B cell (primary cell): ENCODE measurements around the gene CCDC192. TPM values are rescaled to one million over a fixed set of nuclear protein-coding genes. Genes with fewer than 3 reads are reported as not detected.

Experiments used
- ATAC-seq: fragments of 200-7000 bp; cut with Tn5 transposase; one replicate; pipeline ENCODE4 v1.10.0; 2021; ENCODE audit warnings: low read depth, mild to moderate bottlenecking, moderate number of reproducible peaks, moderate library complexity
- CTCF ChIA-PET: fragments of 350-600 bp; sonication (Branson Sonifier 250); formaldehyde crosslinking; loops from one replicate; lab custom pipeline; 2021; ENCODE audit warnings: antibody characterized with exemption, inconsistent platforms; lab: Charles Lee
- POLR2A ChIA-PET: fragments of 350-600 bp; sonication (Branson Sonifier 250); formaldehyde crosslinking; loops from one replicate; lab custom pipeline; 2021; ENCODE audit warnings: antibody characterized with exemption; lab: Charles Lee
- DNase-seq: peaks from one replicate; pipeline ENCODE4 v3.0.0; 2013
- H2AFZ ChIP-seq: 2 replicates; pipeline ENCODE4 v1.6.1; 2012; ENCODE audit warnings: mild to moderate bottlenecking, low read depth, low read length; ENCODE audit not compliant: insufficient read depth, poor library complexity, severe bottlenecking
- H3K27ac ChIP-seq, 2 donors: 1 replicate in 1 of 2; 2 replicates in 1 of 2; pipeline ENCODE4 v1.5.1; 2012 to 2013; ENCODE audit warnings: low read length in 2 of 2, mild to moderate bottlenecking in 2 of 2, moderate library complexity in 1 of 2
- H3K27me3 ChIP-seq, 4 experiments: fragments of 200-600 bp in 1 of 4; sonication (generic) in 1 of 4; replicated peaks in 1 of 4; 1 replicate in 2 of 4; 2 replicates in 2 of 4; pipeline versions ENCODE4 v1.6.1 to v1.7.0; 2013 to 2016; ENCODE audit warnings: low read length in 3 of 4, mild to moderate bottlenecking in 2 of 4, mixed read lengths in 1 of 4, moderate library complexity in 1 of 4; ENCODE audit not compliant: insufficient read depth in 4 of 4, control insufficient read depth in 3 of 4; ENCODE audit errors: control extremely low read depth in 1 of 4
- H3K36me3 ChIP-seq, 2 experiments: replicated peaks in 1 of 2; 1 replicate in 1 of 2; 2 replicates in 1 of 2; pipeline versions ENCODE4 v1.6.1 to v1.7.1; 2013; ENCODE audit warnings: low read length in 1 of 2; ENCODE audit not compliant: insufficient read depth in 2 of 2, control insufficient read depth in 1 of 2; ENCODE audit errors: control extremely low read depth in 1 of 2, extremely low read depth in 1 of 2
- H3K4me1 ChIP-seq, 2 donors: fragments of 200-600 bp in 1 of 2; sonication (generic) in 1 of 2; 1 replicate in 1 of 2; 2 replicates in 1 of 2; pipeline versions ENCODE4 v1.5.1 to v1.6.1; 2013 to 2017; ENCODE audit warnings: low read length in 2 of 2; ENCODE audit not compliant: control insufficient read depth in 2 of 2, insufficient read depth in 2 of 2
- H3K4me2 ChIP-seq: replicated peaks from 2 replicates; pipeline ENCODE3; 2012; ENCODE audit warnings: mild to moderate bottlenecking, low read depth, low read length; ENCODE audit not compliant: poor library complexity, severe bottlenecking
- H3K4me3 ChIP-seq, 5 experiments: fragments of 200-600 bp in 1 of 5; sonication (generic) in 1 of 5; 1 replicate in 3 of 5; 2 replicates in 2 of 5; pipeline versions ENCODE4 v1.5.1 to v1.7.0; 2011 to 2016; ENCODE audit warnings: low read length in 4 of 5, mild to moderate bottlenecking in 4 of 5, low read depth in 2 of 5, control low read depth in 1 of 5, moderate library complexity in 1 of 5; ENCODE audit not compliant: insufficient read depth in 1 of 5; ENCODE audit errors: control extremely low read depth in 1 of 5, extremely low read depth in 1 of 5
- H3K79me2 ChIP-seq: fragments of 200-600 bp; sonication (generic); one replicate; pipeline ENCODE4 v1.6.0; 2016; ENCODE audit warnings: low read length; ENCODE audit not compliant: control insufficient read depth, insufficient read depth
- H3K9ac ChIP-seq: fragments of 200-600 bp; sonication (generic); 2 replicates; pipeline ENCODE4 v1.6.1; 2017; ENCODE audit warnings: mild to moderate bottlenecking, low read length, moderate library complexity
- H3K9me3 ChIP-seq, 3 donors: one replicate each; pipeline versions ENCODE4 v1.6.1 to v1.7.1; 2013; ENCODE audit warnings: low read length in 2 of 3; ENCODE audit not compliant: control insufficient read depth in 2 of 3, insufficient read depth in 1 of 3; ENCODE audit errors: control extremely low read depth in 1 of 3
- H4K20me1 ChIP-seq: 2 replicates; pipeline ENCODE4 v1.6.0; 2012; ENCODE audit warnings: mild to moderate bottlenecking, low read length; ENCODE audit not compliant: insufficient read depth, control insufficient read depth, poor library complexity, severe bottlenecking
- H3K27ac Mint-ChIP-seq: one replicate; pipeline ENCODE4 v1.8.0; 2021; ENCODE audit warnings: mixed read lengths
- H3K27me3 Mint-ChIP-seq: one replicate; pipeline ENCODE4 v1.8.0; 2021; ENCODE audit warnings: mixed read lengths
- H3K4me1 Mint-ChIP-seq: one replicate; pipeline ENCODE4 v1.8.0; 2021; ENCODE audit warnings: mixed read lengths
- H3K4me3 Mint-ChIP-seq: one replicate; pipeline ENCODE4 v1.8.0; 2021; ENCODE audit warnings: mixed read lengths
- H3K9me3 Mint-ChIP-seq: one replicate; pipeline ENCODE4 v1.8.0; 2022; ENCODE audit warnings: mixed read lengths; ENCODE audit not compliant: insufficient read depth
- EZH2 ChIP-seq: IDR thresholded peaks from 2 replicates; pipeline ENCODE4 v1.6.1; 2012; ENCODE audit warnings: borderline replicate concordance, low read depth, mild to moderate bottlenecking, moderate library complexity, low read length; ENCODE audit not compliant: insufficient read depth, poor library complexity, severe bottlenecking
- WGBS: methylation state at CpG from one replicate; pipeline ENCODE4 v1.1.5; 2013; ENCODE audit warnings: missing lambda C conversion rate; ENCODE audit not compliant: insufficient coverage; 5-methylcytosine and 5-hydroxymethylcytosine counted together
- intact Hi-C: fragments of 100-400 bp; cut with micrococcal nuclease; formaldehyde crosslinking; loops from one replicate; pipeline ENCODE4 v1.10.0; 2022
- polyA plus RNA-seq: library from polyadenylated mRNA; depleted of rRNA; stranded (reverse); fragments of >200 nt; gene quantifications from 2 replicates; pipeline ENCODE4 v1.2.3, GENCODE V29; 2012
- total RNA-seq, 2 donors: library from RNA; stranded (reverse); fragments of 120-200 nt in 1 of 2; gene quantifications; 1 replicate in 1 of 2; 2 replicates in 1 of 2; pipeline versions ENCODE4 v1.2.3 to v1.2.4, GENCODE V29; 2013 to 2022
- TF ChIP-seq, protein P1 (sequence below): fragments of 200-600 bp; IDR thresholded peaks from one replicate; pipeline ENCODE4 v1.8.0; 2022; ENCODE audit warnings: antibody characterized with exemption, mild to moderate bottlenecking

CCDC192 gene
- total and polyA plus RNA-seq, 2 donors (not counting 1 experiment from before 2014, with no cell fraction given): not detected

DNA sequence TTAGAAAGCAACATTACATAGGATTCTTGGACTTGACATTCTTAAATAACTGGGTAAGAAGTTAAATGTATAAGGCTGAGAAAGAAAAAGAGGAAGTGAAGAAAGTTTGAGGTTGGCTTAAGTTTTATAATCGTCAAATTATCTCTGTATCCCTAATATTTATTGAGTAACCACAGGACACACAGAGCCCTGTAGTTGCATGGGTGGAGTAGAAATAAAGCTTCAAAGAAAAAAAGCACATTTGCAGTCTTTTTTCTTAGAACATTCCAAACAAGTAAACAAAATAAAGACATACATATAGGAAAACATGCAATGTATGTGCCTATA, 137.0 kb downstream of the CCDC192 start:
- H3K4me1 Mint-ChIP-seq: peaks cover 4% of the 10 kb centered on the region
- no peak overlapping the region for H3K4me2 ChIP-seq
- H3K9me3 ChIP-seq: peaks cover 0 to 9% (median 0%) of the 10 kb centered on the region in 3 donors
- H3K4me3 ChIP-seq: no peak overlapping the region
- peaks cover 5% of the 10 kb centered on the region for H3K27me3 Mint-ChIP-seq
- TF ChIP-seq, protein P1, sequence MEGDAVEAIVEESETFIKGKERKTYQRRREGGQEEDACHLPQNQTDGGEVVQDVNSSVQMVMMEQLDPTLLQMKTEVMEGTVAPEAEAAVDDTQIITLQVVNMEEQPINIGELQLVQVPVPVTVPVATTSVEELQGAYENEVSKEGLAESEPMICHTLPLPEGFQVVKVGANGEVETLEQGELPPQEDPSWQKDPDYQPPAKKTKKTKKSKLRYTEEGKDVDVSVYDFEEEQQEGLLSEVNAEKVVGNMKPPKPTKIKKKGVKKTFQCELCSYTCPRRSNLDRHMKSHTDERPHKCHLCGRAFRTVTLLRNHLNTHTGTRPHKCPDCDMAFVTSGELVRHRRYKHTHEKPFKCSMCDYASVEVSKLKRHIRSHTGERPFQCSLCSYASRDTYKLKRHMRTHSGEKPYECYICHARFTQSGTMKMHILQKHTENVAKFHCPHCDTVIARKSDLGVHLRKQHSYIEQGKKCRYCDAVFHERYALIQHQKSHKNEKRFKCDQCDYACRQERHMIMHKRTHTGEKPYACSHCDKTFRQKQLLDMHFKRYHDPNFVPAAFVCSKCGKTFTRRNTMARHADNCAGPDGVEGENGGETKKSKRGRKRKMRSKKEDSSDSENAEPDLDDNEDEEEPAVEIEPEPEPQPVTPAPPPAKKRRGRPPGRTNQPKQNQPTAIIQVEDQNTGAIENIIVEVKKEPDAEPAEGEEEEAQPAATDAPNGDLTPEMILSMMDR: no peak
- TF ChIP-seq EZH2: no peak
- no peak overlapping the region for H3K27ac ChIP-seq
- no peaks in the 10 kb centered on the region for H4K20me1 ChIP-seq
- H3K4me3 Mint-ChIP-seq: no peak overlapping the region
- no peak overlapping the region for H3K27ac Mint-ChIP-seq
- no CpG with 5 or more reads among the region's 1 CpG for WGBS
- no peaks in the 10 kb centered on the region for H3K9me3 Mint-ChIP-seq
- H2AFZ ChIP-seq: no peak overlapping the region
- no peak for ATAC-seq
- no peaks in the 10 kb centered on the region for H3K4me1 ChIP-seq
- H3K9ac ChIP-seq: no peak overlapping the region
- POLR2A ChIA-PET: no interaction called here
- no peak for DNase-seq
- H3K36me3 ChIP-seq: no peaks in the 10 kb centered on the region
- H3K27me3 ChIP-seq: no peaks in the 10 kb centered on the region
- CTCF ChIA-PET: no interaction called here
- intact Hi-C loops: no loop called here
- no peaks in the 10 kb centered on the region for H3K79me2 ChIP-seq

DNA sequence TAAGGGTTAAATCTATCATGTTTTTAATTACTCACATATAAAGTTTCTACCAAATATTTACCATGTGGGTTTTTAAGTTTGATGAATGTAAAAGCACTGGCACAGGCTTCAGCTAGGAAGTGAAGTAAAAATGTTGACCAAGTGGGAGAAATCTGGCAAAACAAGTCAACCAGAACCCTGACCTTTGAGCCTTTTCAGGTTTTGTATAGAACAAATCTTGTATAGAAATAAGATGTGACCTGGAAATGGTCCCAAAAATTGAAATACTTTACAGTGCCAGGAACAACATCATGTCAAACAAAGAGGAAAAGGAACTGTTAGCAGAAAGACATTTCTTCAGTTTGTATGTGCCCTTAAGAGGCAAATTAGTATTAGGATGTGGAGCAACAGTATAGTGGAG, 137.6 kb downstream of the CCDC192 start:
- H3K79me2 ChIP-seq: no peaks in the 10 kb centered on the region
- no peak overlapping the region for H2AFZ ChIP-seq
- H3K9me3 Mint-ChIP-seq: no peaks in the 10 kb centered on the region

More for the DNA sequence above, 137.6 kb downstream of the CCDC192 start:
- ATAC-seq (no peak), DNase-seq (no peak)
- POLR2A ChIA-PET: no interaction called here
- CTCF ChIA-PET: no interaction called here
- TF ChIP-seq EZH2: no peak
- TF ChIP-seq, protein P1: no peak
- Mint-ChIP-seq H3K4me3 (no peak overlapping the region), H3K27ac (no peak overlapping the region), H3K4me1 (peaks cover 4% of the 10 kb centered on the region), H3K27me3 (peaks cover 5% of the 10 kb centered on the region)
- intact Hi-C loops: no loop called here
- no peak overlapping the region for H3K27ac ChIP-seq
- H3K4me3 ChIP-seq: no peak overlapping the region
- H3K27me3 ChIP-seq: no peaks in the 10 kb centered on the region
- H3K36me3 ChIP-seq: no peaks in the 10 kb centered on the region
- H3K9me3 ChIP-seq: peaks cover 0 to 9% (median 0%) of the 10 kb centered on the region in 3 donors
- no peaks in the 10 kb centered on the region for H4K20me1 ChIP-seq
- H3K4me2 ChIP-seq: no peak overlapping the region
- H3K4me1 ChIP-seq: no peaks in the 10 kb centered on the region
- no peak overlapping the region for H3K9ac ChIP-seq
